HG03064 (cell line): Measurements from ENCODE around the gene EPHX1.

ENCODE experiments used
- ATAC-seq: cut with Tn5 transposase; IDR thresholded peaks from one replicate; pipeline ENCODE4 v1.9.1; 2021; ENCODE audit warnings: low read depth; ENCODE audit not compliant: unreplicated experiment

The EPHX1 gene

GRCh38 chr1:225860107-225860506 lies 50.2 kb downstream of the EPHX1 start:
- no peak for ATAC-seq

- ATAC-seq, result no peak
These were observed 51.0 kb downstream of the EPHX1 start for GRCh38 chr1:225860876-225861441.

GRCh38 chr1:225861834-225862580 lies 52.1 kb downstream of the EPHX1 start:
- ATAC-seq, result no peak

GRCh38 chr1:225862581-225862950 lies 52.6 kb downstream of the EPHX1 start:
- ATAC-seq, result no peak

- ATAC-seq, result no peak
These were observed 53.2 kb downstream of the EPHX1 start for GRCh38 chr1:225863167-225863566.

- ATAC-seq, result no peak
These were observed 55.6 kb downstream of the EPHX1 start for GRCh38 chr1:225865514-225865913.

GRCh38 chr1:225866061-225866837 lies 56.3 kb downstream of the EPHX1 start:
- ATAC-seq, result no peak

GRCh38 chr1:225866981-225867380 lies 57.1 kb downstream of the EPHX1 start:
- ATAC-seq, result no peak

- no peak for ATAC-seq
These were observed 58.9 kb downstream of the EPHX1 start for GRCh38 chr1:225868631-225869330.

GRCh38 chr1:225870911-225871310 lies 61.0 kb downstream of the EPHX1 start:
- ATAC-seq, result no peak

- no peak for ATAC-seq
These were observed 61.6 kb downstream of the EPHX1 start for GRCh38 chr1:225871359-225872074.

GRCh38 chr1:225872075-225872430 lies 62.1 kb downstream of the EPHX1 start:
- ATAC-seq, result no peak

GRCh38 chr1:225873281-225873850 lies 63.4 kb downstream of the EPHX1 start:
- ATAC-seq, result no peak

- no peak for ATAC-seq
These were observed 64.5 kb downstream of the EPHX1 start for GRCh38 chr1:225874431-225874830.

GRCh38 chr1:225875044-225875815 lies 65.3 kb downstream of the EPHX1 start:
- ATAC-seq, result no peak

GRCh38 chr1:225876900-225877510 lies 67.1 kb downstream of the EPHX1 start:
- ATAC-seq, result no peak

- no peak for ATAC-seq
These were observed 67.7 kb downstream of the EPHX1 start for GRCh38 chr1:225877580-225877979.

GRCh38 chr1:225878282-225878681 lies 68.4 kb downstream of the EPHX1 start:
- ATAC-seq, result no peak
